Large intestine (tissue), 3 donors: ENCODE measurements around the gene SERPINB1. TPM values are rescaled to one million over a fixed set of nuclear protein-coding genes. Genes with fewer than 3 reads are reported as not detected.

Experiments
- DNase-seq, 2 donors: peaks; one replicate each; pipeline versions ENCODE4 v3.0.0 to v3.0.0-alpha.2; 2013
- H3K27ac ChIP-seq: one replicate; pipeline ENCODE4 v1.5.1; 2013; ENCODE audit warnings: low read length
- H3K27me3 ChIP-seq: 2 replicates; pipeline ENCODE4 v1.6.1; 2013; ENCODE audit warnings: low read length; ENCODE audit not compliant: control insufficient read depth, insufficient read depth
- H3K36me3 ChIP-seq: 2 replicates; pipeline ENCODE4 v1.6.1; 2013; ENCODE audit warnings: low read length; ENCODE audit not compliant: control insufficient read depth, insufficient read depth
- H3K4me1 ChIP-seq: one replicate; pipeline ENCODE4 v1.6.1; 2013; ENCODE audit warnings: low read length; ENCODE audit not compliant: control insufficient read depth, insufficient read depth
- H3K4me3 ChIP-seq: one replicate; pipeline ENCODE4 v1.5.1; 2013; ENCODE audit warnings: low read length
- H3K9me3 ChIP-seq: one replicate; pipeline ENCODE4 v1.6.1; 2013; ENCODE audit warnings: mild to moderate bottlenecking, low read depth, low read length, moderate library complexity; ENCODE audit not compliant: control insufficient read depth
- WGBS: methylation state at CpG from one replicate; pipeline ENCODE4 v1.1.5; 2013; ENCODE audit warnings: low lambda C conversion rate; ENCODE audit not compliant: insufficient coverage; 5-methylcytosine and 5-hydroxymethylcytosine counted together
- polyA plus RNA-seq: library from polyadenylated mRNA; unstranded; fragments of 120-200 nt; gene quantifications from one replicate; pipeline ENCODE4 v1.2.1, GENCODE V29; 2013

Gene SERPINB1
- polyA plus RNA-seq, 1 donor = 90.1 TPM

- Histone ChIP-seq H3K9me3 (no peaks in the 10 kb centered on the region), H3K4me3 (no peak overlapping the region), H3K4me1 (peaks cover 3% of the 10 kb centered on the region), H3K27ac (no peak overlapping the region), H3K27me3 (no peaks in the 10 kb centered on the region), H3K36me3 (peaks cover 33% of the 10 kb centered on the region)
- WGBS = no CpG with 5 or more reads among the region's 2 CpGs
- no peak for DNase-seq
Measured at GRCh38 chr6:2831392-2831791, 10.3 kb downstream of the SERPINB1 start.

- WGBS = 35% methylated on average over 2 of the region's 3 CpGs
- H3K9me3 ChIP-seq = no peaks in the 10 kb centered on the region
Measured at GRCh38 chr6:2830183-2830582, 11.5 kb downstream of the SERPINB1 start.

GRCh38 chr6:2829253-2829652 is 12.4 kb downstream of the SERPINB1 start:
- Histone ChIP-seq H3K27ac (no peak overlapping the region), H3K9me3 (no peaks in the 10 kb centered on the region), H3K4me1 (peaks cover 8% of the 10 kb centered on the region), H3K36me3 (peaks cover 17% of the 10 kb centered on the region), H3K4me3 (no peak overlapping the region), H3K27me3 (no peaks in the 10 kb centered on the region)
- WGBS = 91% methylated on average over 2 of the region's 2 CpGs
- no peak for DNase-seq

More at GRCh38 chr6:2830183-2830582, 11.5 kb downstream of the SERPINB1 start:
- Histone ChIP-seq H3K27ac (peak overlapping the region; percentile 13), H3K4me1 (peaks cover 3% of the 10 kb centered on the region), H3K4me3 (no peak overlapping the region), H3K36me3 (peaks cover 24% of the 10 kb centered on the region), H3K27me3 (no peaks in the 10 kb centered on the region)
- no peak for DNase-seq

GRCh38 chr6:2828629-2829028 is 13.0 kb downstream of the SERPINB1 start:
- no peak for DNase-seq
- Histone ChIP-seq H3K9me3 (no peaks in the 10 kb centered on the region), H3K4me3 (no peak overlapping the region), H3K27me3 (no peaks in the 10 kb centered on the region), H3K27ac (no peak overlapping the region), H3K36me3 (peaks cover 12% of the 10 kb centered on the region), H3K4me1 (peaks cover 12% of the 10 kb centered on the region)
- 67% methylated on average over 1 of the region's 4 CpGs for WGBS

- Histone ChIP-seq H3K4me3 (no peak overlapping the region), H3K27me3 (no peaks in the 10 kb centered on the region), H3K27ac (no peak overlapping the region), H3K9me3 (no peaks in the 10 kb centered on the region), H3K36me3 (peaks cover 2% of the 10 kb centered on the region), H3K4me1 (peaks cover 25% of the 10 kb centered on the region)
- no peak for DNase-seq
- WGBS = 100% methylated on average over 2 of the region's 6 CpGs
Measured at GRCh38 chr6:2827142-2827541, 14.5 kb downstream of the SERPINB1 start.

GRCh38 chr6:2826131-2826530 is 15.5 kb downstream of the SERPINB1 start:
- H3K4me3 ChIP-seq = no peak overlapping the region
- no peak for DNase-seq
- H3K9me3 ChIP-seq = no peaks in the 10 kb centered on the region
- H3K36me3 ChIP-seq = no peaks in the 10 kb centered on the region
- H3K4me1 ChIP-seq = peaks cover 25% of the 10 kb centered on the region
- no peak overlapping the region for H3K27ac ChIP-seq
- H3K27me3 ChIP-seq = no peaks in the 10 kb centered on the region
- WGBS = no CpG with 5 or more reads among the region's 2 CpGs

- Histone ChIP-seq H3K9me3 (no peaks in the 10 kb centered on the region), H3K27ac (peak overlapping the region; percentile 90)
- WGBS = 20% methylated on average over 1 of the region's 7 CpGs
Measured at GRCh38 chr6:2823104-2823850, 18.4 kb downstream of the SERPINB1 start.

GRCh38 chr6:2821554-2821953 is 20.1 kb downstream of the SERPINB1 start:
- DNase-seq = no peak

More at GRCh38 chr6:2823104-2823850, 18.4 kb downstream of the SERPINB1 start:
- H3K4me1 ChIP-seq = peaks cover 30% of the 10 kb centered on the region
- no peak overlapping the region for H3K4me3 ChIP-seq
- peak; percentile 84 to 94 for DNase-seq
- H3K36me3 ChIP-seq = no peaks in the 10 kb centered on the region
- no peaks in the 10 kb centered on the region for H3K27me3 ChIP-seq

GRCh38 chr6:2820415-2820814 is 21.2 kb downstream of the SERPINB1 start:
- H3K27ac ChIP-seq = no peak overlapping the region
- H3K4me1 ChIP-seq = peaks cover 38% of the 10 kb centered on the region
- H3K9me3 ChIP-seq = peaks cover 9% of the 10 kb centered on the region
- DNase-seq = no peak
- no peaks in the 10 kb centered on the region for H3K27me3 ChIP-seq
- H3K36me3 ChIP-seq = no peaks in the 10 kb centered on the region
- no CpG with 5 or more reads among the region's 2 CpGs for WGBS
- H3K4me3 ChIP-seq = no peak overlapping the region

More at GRCh38 chr6:2821554-2821953, 20.1 kb downstream of the SERPINB1 start:
- Histone ChIP-seq H3K4me3 (no peak overlapping the region), H3K4me1 (peaks cover 38% of the 10 kb centered on the region), H3K27me3 (no peaks in the 10 kb centered on the region), H3K36me3 (no peaks in the 10 kb centered on the region), H3K27ac (no peak overlapping the region), H3K9me3 (no peaks in the 10 kb centered on the region)
- no CpG with 5 or more reads among the region's 3 CpGs for WGBS

- DNase-seq = no peak
- H3K36me3 ChIP-seq = no peaks in the 10 kb centered on the region
- no peak overlapping the region for H3K4me3 ChIP-seq
- H3K27ac ChIP-seq = no peak overlapping the region
- H3K4me1 ChIP-seq = peaks cover 38% of the 10 kb centered on the region
- peaks cover 9% of the 10 kb centered on the region for H3K9me3 ChIP-seq
- H3K27me3 ChIP-seq = no peaks in the 10 kb centered on the region
- 100% methylated on average over 1 of the region's 7 CpGs for WGBS
Measured at GRCh38 chr6:2819978-2820377, 21.7 kb downstream of the SERPINB1 start.

- peak overlapping the region; percentile 63 for H3K27ac ChIP-seq
- DNase-seq = no peak
- H3K9me3 ChIP-seq = peaks cover 9% of the 10 kb centered on the region
- H3K4me1 ChIP-seq = peaks cover 33% of the 10 kb centered on the region
- H3K36me3 ChIP-seq = no peaks in the 10 kb centered on the region
- 81% methylated on average over 4 of the region's 5 CpGs for WGBS
- no peak overlapping the region for H3K4me3 ChIP-seq
- no peaks in the 10 kb centered on the region for H3K27me3 ChIP-seq
Measured at GRCh38 chr6:2819115-2819514, 22.5 kb downstream of the SERPINB1 start.
